KMS-11 (cell line): ENCODE data around the gene LOC128125822.

Source experiments
- H2AFZ ChIP-seq: fragments of 200-600 bp; sonication (generic); 2 replicates; pipeline ENCODE4 v1.6.1; 2016; ENCODE audit warnings: antibody characterized with exemption, mixed run types, low read depth
- H3K27ac ChIP-seq: fragments of 200-600 bp; sonication (generic); 2 replicates; pipeline ENCODE4 v1.6.1; 2016; ENCODE audit warnings: mild to moderate bottlenecking, mixed run types
- H3K27me3 ChIP-seq: fragments of 200-600 bp; sonication (generic); 2 replicates; pipeline ENCODE4 v1.6.1; 2017; ENCODE audit warnings: mild to moderate bottlenecking, low read depth, mixed run types, moderate library complexity; ENCODE audit not compliant: insufficient read depth
- H3K36me3 ChIP-seq: fragments of 200-600 bp; sonication (generic); 2 replicates; pipeline ENCODE4 v1.6.1; 2017; ENCODE audit warnings: mild to moderate bottlenecking, mixed run types; ENCODE audit not compliant: insufficient read depth
- H3K4me1 ChIP-seq: fragments of 200-600 bp; sonication (generic); 2 replicates; pipeline ENCODE4 v1.6.1; 2016; ENCODE audit warnings: mild to moderate bottlenecking, low read depth, mixed run types; ENCODE audit not compliant: poor library complexity, severe bottlenecking
- H3K4me2 ChIP-seq: fragments of 200-600 bp; sonication (generic); 2 replicates; pipeline ENCODE4 v1.7.0; 2016; ENCODE audit warnings: mild to moderate bottlenecking, mixed run types
- H3K4me3 ChIP-seq: fragments of 200-600 bp; sonication (generic); IDR thresholded peaks from 2 replicates; pipeline ENCODE4 v1.6.1; 2017; ENCODE audit warnings: low read depth, low read length, mixed read lengths; ENCODE audit not compliant: insufficient read depth
- H3K79me2 ChIP-seq: fragments of 200-600 bp; sonication (generic); 2 replicates; pipeline ENCODE4 v1.6.1; 2016; ENCODE audit warnings: low read depth, mixed run types; ENCODE audit not compliant: insufficient read depth
- H3K9ac ChIP-seq: fragments of 200-600 bp; sonication (generic); 2 replicates; pipeline ENCODE4 v1.6.1; 2016; ENCODE audit warnings: mild to moderate bottlenecking, mixed run types
- H4K20me1 ChIP-seq: fragments of 200-600 bp; sonication (generic); 2 replicates; pipeline ENCODE4 v1.6.1; 2016; ENCODE audit warnings: mild to moderate bottlenecking, mixed run types; ENCODE audit not compliant: insufficient read depth
- CTCF ChIP-seq: fragments of 200-600 bp; sonication (generic); conservative IDR thresholded peaks from 2 replicates; pipeline ENCODE4 v1.6.1; 2017; ENCODE audit warnings: low read depth, mild to moderate bottlenecking, antibody characterized with exemption, low read length, moderate library complexity, mixed read lengths

LOC128125822 gene

GRCh38 chr6:63578757-63579156 lies 6.5 kb downstream of the LOC128125822 start:
- peaks cover 40% of the 10 kb centered on the region for H3K79me2 ChIP-seq
- H3K36me3 ChIP-seq: peaks cover 40% of the 10 kb centered on the region
- no peak overlapping the region for H3K27ac ChIP-seq
- no peak for TF ChIP-seq CTCF
- H3K4me2 ChIP-seq: no peak overlapping the region
- H3K27me3 ChIP-seq: no peaks in the 10 kb centered on the region
- H3K4me1 ChIP-seq: peaks cover 14% of the 10 kb centered on the region
- no peak overlapping the region for H3K9ac ChIP-seq
- peaks cover 39% of the 10 kb centered on the region for H4K20me1 ChIP-seq
- H3K4me3 ChIP-seq: no peak overlapping the region
- no peak overlapping the region for H2AFZ ChIP-seq

DNA sequence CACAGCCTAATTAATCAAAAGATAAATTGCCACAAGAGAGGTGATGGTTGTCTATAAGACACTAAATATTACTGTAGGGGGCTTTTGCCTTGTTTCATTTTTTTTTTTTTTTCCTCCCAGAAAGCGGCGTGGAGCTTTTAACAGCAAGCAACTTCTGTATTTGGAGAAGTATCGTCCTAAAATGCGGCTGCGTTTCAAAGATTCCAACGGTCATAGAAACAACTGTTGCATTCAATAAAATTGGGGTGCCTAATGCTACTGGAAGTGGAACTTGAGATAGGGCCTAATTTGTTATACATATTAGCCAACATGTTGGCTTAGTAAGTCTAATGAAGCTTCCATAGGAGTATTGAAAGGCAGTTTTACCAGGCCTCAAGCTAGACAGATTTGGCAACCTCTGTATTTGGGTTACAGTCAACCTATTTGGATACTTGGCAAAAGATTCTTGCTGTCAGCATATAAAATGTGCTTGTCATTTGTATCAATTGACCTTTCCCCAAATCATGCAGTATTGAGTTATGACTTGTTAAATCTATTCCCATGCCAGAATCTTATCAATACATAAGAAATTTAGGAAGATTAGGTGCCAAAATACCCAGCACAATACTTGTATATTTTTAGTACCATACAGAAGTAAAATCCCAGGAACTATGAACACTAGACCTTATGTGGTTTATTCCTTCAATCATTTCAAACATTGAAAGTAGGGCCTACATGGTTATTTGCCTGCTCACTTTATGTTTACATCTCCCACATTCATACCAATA lies 7.8 kb downstream of the LOC128125822 start:
- Histone ChIP-seq H3K36me3 (peaks cover 40% of the 10 kb centered on the region), H3K4me2 (no peak overlapping the region), H3K27me3 (no peaks in the 10 kb centered on the region), H4K20me1 (peaks cover 26% of the 10 kb centered on the region; the same call in 1 of the 2 replicates), H2AFZ (no peak overlapping the region), H3K4me3 (no peak overlapping the region), H3K9ac (no peak overlapping the region), H3K27ac (no peak overlapping the region), H3K4me1 (peaks cover 7% of the 10 kb centered on the region), H3K79me2 (peaks cover 26% of the 10 kb centered on the region)
- no peak for TF ChIP-seq CTCF

DNA sequence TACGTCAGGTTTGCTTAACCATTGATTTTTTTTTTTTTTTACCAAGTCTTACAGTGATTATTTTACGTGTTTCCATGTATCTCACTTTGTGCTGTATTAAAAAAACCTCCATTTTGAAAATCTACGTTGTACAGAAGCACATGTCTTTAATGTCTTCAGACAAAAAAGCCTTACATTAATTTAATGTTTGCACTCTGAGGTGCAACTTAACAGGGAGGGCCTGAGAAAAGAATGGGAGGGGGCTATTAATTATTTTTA lies 8.4 kb downstream of the LOC128125822 start:
- Histone ChIP-seq H3K9ac (no peak overlapping the region), H3K4me1 (peaks cover 2% of the 10 kb centered on the region), H4K20me1 (peaks cover 21% of the 10 kb centered on the region; the same call in 1 of the 2 replicates), H3K4me2 (no peak overlapping the region), H3K4me3 (no peak overlapping the region), H2AFZ (no peak overlapping the region), H3K27me3 (no peaks in the 10 kb centered on the region), H3K79me2 (peaks cover 21% of the 10 kb centered on the region), H3K27ac (no peak overlapping the region), H3K36me3 (peaks cover 40% of the 10 kb centered on the region)
- TF ChIP-seq CTCF: no peak

- no peak overlapping the region for H3K27ac ChIP-seq
- no peak overlapping the region for H2AFZ ChIP-seq
- 0 out of 2 replicates have a peak, but pooled peaks cover 15% of the 10 kb centered on the region for H4K20me1 ChIP-seq
- no peak overlapping the region for H3K4me2 ChIP-seq
- no peak for TF ChIP-seq CTCF
- H3K4me3 ChIP-seq: no peak overlapping the region
- H3K79me2 ChIP-seq: peaks cover 13% of the 10 kb centered on the region; the same call in 1 of the 2 replicates
- H3K27me3 ChIP-seq: no peaks in the 10 kb centered on the region
- H3K4me1 ChIP-seq: peaks cover under 1% of the 10 kb centered on the region
- peaks cover 37% of the 10 kb centered on the region for H3K36me3 ChIP-seq
- H3K9ac ChIP-seq: no peak overlapping the region
Measured at GRCh38 chr6:63581355-63582013, 9.2 kb downstream of the LOC128125822 start.
